GM19238 (cell line): ENCODE results near the gene CRKL.

Experiments
- DNase-seq: peaks from one replicate; pipeline ENCODE4 v3.0.0; 2011; ENCODE audit warnings: low spot score; ENCODE audit not compliant: insufficient read length

The CRKL gene

DNA sequence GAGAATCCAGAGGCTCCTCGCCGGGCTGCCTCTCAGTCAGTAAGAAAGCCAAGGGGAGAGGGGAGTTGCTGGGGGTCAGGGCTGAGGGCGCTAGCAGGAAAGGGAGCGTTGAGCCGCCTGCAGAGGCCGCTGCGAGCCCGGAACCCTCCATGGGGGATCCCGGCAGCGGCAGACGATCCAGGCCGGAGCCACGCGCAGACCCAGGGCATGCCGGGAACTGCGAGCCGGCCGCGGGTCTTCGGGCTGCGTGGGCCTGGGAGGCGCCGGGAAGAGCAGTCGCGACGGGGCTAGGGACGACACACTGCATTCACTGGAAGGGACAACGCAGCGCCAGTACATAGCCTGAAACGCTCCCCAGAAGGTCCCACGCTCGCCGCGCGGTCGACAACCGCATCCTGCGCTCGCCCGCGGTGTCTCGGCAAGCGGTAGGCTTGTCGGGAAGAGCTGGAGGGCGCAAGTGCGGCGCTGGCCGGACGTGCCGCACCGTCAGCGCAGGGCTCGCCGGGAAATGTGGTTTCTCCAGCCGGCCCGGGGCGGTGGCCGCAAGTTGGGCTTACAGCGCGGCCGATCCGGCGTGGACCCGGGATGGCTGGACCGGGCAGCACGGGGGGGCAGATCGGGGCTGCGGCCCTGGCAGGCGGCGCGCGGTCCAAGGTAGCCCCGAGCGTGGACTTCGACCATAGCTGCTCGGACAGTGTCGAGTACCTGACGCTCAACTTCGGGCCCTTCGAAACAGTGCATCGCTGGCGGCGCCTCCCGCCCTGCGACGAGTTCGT, 64.8 kb downstream of the CRKL start, which contains the start of gene LZTR1:
TSS of gene LZTR1 (plus strand) at position 511 of the 776 bp plus-strand sequence. CDS start at position 586, 75 bp downstream.
- DNase-seq = peak; percentile 89

DNA sequence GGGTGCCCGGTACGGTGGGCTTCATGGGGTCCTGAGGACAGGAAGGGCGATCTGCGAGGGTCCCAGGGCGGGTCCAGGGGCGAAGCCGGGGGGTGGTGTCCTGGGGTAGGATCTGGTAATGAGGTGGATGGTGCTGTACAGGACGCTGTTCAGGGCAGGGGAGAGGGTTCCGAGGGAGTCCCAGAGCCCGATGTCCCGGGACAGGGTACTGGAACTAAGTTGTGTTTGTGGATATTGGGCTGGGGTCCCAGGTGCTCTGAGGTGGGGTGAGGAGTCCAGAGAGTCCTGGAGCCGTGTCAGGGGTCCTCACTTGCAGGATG, 65.3 kb downstream of the CRKL start:
- no peak for DNase-seq

DNA sequence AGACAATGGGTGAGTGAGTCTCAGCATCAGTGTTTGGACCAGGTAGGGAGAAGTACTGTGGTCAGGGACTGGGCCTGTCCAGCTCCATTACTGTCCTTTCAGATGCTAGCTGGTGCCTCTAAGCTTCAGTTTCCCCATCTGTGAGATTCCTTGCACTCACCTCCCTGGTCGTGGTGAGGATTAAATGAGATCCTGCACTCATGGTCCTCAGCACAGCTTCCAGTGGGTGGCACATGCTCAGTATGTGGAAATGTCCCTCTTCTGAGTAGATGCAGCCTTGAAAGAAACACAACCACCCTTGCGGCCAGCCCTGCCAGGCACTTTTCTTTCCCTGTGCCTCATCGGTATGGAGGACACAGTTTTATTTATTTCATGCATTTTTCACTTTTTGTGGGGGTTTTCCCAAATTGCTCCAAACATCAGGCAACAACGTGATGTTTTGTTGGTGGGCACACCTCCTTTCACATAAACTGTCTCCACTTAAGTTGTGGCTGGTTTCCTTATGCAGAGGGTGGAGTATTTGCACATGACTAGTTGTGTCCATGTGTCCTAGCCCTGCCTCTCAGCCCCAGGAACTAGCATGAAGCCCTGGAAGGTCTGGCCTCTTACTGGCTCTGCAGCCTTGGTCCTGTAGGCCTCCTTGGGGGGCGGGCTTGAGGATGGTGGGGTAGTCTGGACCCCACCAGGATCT, 66.0 kb downstream of the CRKL start:
- no peak for DNase-seq

DNA sequence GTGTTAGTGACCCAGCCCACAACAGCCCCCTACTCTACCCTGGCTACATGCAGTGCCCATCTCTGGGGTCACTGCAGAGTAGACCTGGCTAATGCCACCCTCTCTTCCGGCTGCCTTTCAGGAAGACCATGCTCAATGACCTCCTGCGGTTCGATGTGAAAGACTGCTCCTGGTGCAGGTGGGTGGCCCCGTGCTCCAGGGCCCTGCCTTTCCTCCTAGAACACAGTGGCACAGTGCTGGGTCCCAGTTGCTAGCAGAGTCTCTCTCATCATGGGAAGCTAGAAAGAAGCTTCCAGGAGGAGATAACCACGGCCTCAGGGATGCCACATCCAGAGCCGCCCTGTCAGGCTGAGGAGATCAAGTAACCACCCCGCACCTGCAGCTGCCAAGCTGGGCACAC, 68.5 kb downstream of the CRKL start:
- DNase-seq = no peak

DNA sequence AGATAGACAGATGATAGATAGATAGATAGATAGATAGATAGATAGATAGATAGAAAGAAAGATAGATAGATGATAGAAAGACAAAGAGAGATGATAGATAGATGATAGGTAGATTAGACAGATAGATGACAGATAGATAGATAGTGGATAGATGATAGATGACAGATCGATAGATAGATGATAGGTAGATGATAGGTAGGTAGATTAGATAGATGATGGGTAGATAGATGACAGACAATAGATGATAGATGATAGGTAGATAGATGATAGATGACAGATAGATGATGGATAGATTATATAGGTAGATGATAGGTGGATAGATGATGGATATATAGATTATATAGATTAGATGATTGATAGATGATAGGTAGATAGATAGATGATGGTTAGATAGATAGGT, 69.2 kb downstream of the CRKL start:
- no peak for DNase-seq

DNA sequence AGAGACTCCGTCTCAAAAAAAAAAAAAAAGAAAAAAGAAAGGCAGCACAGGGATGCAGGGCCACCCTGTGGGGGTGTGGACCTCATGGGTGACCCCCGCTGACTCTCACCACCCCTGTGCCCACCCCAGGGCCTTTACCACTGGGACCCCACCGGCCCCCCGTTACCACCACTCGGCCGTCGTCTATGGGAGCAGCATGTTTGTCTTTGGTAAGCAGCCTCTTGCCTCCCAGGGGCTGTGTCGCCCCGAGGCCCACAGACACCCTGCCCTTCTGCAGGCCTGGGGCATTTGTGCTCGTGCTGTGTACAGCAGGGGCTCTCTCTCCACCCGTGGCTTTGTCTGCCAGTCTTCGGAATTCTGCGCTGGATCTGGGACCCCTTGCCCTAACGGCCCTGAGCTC, 70.2 kb downstream of the CRKL start:
- no peak for DNase-seq

DNA sequence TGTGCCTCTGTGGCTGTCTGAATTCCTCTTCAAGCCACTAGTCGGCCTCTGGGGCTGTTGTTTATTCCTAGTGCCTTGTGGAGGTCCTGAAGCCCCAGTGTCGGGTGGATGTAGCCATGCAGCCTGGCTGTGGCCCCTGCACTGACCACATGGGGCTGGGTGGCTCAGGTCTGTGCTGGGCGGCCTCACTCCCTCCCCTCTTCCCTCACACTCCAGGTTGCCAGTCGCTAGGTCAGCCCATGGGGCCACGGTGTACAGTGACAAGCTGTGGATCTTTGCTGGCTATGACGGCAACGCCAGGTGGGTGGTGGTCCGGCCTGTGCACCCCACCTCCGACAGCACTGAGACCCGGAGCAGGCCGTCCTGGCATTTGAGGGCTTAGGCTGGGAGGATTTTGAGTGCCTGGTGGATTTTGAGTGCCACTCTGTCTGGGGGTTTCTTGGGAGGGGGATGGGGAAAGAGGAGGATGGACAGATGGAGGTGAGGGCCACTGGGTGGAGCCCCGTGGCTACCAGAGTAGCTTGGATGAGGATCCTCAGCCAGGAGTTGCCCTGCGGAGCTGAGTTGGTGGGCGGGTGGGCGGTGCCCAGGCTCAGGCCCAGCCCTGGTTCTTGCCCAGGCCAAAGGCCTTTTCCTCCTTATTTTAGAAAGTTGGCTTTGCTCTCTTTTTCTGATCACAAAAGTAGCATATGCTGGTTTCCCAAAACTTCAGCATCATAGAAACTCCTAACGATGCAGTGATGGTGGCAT, 71.5 kb downstream of the CRKL start:
- no peak for DNase-seq

DNA sequence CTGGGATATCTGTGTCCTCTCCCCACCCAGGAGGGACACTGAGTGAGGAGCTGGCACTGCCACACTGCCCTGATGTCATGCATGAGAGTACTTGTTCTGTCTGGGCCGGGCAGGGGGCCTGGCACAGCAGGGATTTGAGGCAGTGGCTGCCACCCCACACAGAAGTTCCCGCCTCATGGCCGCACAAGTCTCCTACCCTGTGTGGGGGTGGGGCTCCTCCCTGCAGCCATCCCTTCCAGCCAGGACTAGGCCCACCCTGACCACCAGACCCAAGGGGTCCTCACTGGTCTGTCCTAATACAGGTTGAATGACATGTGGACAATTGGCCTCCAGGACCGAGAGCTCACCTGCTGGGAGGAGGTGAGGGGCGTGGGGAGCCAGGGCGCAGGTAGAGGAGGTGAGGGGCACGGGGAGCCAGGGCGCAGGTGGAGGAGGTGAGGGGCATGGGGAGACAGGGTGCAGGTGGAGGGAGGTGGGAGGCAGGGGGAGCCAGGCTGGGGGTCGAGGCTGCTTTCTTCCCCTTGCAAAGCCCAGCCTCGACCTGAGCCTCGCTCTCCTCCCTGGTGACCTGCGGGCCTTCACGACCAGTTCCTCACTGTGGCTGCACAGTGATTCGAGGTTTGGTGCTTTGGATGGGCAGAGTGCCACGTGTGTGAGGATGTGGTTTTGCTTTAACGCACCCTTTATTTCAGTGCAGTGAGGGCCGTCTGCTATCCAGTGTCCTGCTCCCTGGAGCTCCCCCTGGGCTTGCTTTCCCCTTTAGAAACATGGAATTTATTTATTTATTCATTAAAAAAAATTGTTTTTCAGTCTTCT, 72.3 kb downstream of the CRKL start:
- no peak for DNase-seq

DNA sequence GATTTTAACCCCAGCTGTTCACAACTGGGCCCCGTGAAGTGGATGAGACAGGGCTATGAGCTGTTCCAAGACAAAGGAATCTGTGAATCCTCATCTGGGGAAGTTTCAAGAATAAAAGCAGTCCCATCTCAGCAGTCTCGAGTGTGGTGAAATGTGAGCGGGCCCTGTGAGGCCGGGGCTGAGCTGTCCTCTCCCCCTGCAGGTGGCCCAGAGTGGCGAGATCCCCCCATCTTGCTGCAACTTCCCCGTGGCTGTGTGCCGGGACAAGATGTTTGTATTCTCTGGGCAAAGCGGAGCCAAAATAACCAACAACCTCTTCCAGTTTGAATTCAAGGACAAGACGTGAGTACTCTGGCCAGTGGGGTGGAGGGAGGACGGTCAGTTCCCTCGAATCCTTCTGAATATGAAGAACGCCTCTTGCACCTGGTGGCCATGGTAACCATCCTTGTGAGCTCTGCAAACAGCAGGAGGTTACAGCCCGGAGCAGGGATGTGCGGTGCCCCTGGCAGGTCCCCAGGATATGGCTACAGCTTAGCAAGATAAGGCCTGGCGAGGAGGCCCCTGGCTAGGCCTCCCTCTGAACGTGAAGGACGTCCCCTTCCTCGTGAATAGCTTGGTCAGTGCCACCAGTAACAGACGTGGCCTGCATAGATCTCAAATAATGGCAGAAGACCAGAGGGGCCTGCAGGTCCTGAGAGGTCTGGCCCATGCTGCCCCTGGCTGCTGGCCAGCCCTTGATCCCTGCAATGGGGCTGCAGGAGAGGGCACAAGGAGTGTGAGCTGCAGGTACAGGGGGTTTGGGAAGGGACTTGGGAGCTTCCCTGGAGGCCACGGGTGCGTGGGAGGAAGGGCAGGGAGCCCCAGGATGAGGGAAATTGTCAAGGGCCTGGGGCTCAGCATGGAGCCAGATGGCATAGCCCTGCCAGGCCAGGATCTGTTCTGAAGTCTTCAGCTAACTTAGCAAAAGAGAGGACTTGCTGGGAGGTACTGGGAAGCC, 73.3 kb downstream of the CRKL start:
- no peak for DNase-seq

DNA sequence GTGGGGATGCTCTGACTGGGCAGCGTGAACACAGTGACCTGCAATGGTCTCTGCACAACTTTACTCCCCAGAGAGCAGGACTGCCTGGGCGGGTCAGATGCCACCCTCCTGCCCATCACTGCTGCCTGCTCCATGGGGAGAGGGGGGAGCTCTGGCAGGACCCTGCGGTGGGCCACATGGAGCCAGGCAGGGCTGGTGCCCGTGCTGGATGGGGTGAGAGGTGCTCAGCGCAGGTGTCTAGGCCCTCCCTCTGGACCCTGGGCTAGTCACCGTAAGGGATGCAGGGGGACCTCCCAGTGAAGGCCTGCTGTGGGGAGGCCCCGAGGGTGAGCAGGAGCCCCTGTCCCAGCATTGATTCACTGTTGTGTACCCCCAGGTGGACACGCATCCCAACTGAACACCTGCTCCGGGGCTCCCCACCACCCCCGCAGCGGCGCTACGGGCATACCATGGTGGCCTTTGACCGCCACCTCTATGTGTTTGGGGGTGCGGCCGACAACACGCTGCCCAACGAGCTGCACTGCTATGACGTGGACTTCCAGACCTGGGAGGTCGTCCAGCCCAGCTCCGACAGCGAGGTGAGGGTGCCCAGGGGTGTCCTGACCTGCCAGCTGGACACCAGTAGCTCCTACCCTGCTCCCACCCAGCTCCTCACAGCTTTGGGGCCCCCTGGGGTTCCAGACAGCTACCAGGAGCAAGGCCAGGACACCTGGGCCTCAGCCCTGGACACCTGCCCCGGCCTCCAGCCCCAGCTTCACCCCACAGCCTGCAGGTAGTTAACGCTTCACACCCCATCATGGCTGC, 74.2 kb downstream of the CRKL start:
- no peak for DNase-seq

DNA sequence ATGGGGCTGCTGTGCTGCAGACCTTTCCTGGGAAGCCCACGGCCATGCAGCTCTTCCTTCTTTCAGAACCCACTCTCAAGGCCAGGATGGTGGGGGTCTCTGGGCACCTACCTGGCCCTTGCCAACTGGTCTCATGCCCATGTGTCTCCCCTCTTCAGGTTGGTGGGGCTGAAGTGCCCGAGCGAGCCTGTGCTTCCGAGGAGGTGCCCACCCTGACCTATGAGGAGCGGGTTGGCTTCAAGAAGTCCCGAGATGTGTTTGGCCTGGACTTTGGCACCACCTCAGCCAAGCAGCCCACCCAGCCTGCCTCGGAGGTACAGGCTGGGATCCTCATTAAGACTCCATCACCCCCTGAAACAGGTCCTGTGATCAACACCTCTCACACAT, 74.8 kb downstream of the CRKL start:
- no peak for DNase-seq

DNA sequence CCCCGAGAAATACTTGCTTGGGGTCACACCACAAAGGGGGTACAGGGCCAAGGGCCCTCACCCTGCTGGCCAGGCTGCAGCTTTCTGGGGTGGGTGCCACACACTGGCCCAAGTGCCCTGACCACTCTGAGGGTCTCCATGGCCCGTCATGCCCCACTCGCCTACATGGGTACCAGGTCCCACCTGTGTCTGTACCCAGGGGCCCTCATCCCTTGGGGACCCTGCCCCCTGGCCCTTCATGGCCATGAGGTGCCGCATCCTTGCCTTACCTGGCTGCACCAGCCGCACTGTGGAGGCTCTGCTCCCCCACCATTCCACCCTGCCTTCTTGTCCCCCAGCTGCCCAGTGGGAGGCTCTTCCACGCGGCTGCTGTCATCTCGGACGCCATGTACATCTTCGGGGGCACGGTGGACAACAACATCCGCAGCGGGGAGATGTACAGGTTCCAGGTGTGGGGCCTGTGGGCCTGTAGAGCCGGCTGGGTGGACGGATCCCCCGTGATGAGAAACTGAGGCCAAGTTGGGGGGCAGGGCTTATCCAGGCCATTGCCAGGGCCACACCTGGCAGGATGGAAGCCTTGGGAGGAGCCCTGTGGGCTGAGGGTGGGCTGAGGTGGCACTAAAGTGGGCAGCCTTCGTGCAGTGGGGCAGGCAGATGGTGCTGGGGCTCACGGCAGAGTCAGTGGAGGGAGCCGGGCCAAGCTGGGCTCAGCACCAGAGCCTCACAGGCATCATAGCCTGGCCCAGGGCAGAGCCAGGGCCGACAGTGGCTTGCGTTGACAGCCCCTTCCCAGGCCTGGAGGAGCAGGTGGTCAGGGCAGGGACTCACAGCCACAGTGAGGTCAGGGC, 75.5 kb downstream of the CRKL start:
- no peak for DNase-seq

DNA sequence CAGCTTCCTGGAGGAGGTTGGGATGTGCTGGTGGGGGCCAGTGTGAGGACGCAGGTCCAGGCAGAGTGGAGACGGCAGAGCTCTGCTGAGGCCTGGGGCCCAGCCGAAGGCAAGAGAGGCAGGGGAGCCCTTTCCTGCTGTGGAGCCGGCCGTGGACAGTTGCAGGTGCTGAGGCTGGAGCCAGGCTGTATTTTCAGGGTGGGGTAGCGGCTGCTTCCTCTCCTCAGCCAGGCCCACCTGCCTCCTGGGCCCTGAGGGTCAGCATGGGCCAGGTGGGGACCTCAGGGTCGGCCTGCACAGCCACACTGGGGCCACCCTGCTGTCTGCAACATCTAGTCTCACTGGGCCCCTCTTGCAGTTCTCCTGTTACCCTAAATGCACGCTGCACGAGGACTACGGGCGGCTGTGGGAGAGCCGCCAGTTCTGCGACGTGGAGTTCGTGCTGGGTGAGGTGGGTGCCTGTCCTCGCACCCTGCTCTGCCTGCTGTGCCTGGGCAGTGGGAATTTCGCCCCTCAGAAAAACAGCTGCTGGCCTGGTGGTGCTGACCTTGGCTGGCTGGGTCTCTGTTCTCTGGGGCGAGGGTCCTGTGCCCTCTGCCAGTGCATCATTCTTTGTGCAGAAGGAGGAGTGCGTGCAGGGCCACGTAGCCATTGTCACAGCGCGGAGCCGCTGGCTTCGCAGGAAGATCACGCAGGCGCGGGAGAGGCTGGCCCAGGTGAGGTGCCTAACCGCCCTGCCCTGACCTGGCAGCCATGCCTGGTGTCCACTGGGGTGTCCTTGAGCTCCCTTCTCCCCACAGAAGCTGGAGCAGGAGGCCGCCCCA, 76.3 kb downstream of the CRKL start:
- DNase-seq = no peak

DNA sequence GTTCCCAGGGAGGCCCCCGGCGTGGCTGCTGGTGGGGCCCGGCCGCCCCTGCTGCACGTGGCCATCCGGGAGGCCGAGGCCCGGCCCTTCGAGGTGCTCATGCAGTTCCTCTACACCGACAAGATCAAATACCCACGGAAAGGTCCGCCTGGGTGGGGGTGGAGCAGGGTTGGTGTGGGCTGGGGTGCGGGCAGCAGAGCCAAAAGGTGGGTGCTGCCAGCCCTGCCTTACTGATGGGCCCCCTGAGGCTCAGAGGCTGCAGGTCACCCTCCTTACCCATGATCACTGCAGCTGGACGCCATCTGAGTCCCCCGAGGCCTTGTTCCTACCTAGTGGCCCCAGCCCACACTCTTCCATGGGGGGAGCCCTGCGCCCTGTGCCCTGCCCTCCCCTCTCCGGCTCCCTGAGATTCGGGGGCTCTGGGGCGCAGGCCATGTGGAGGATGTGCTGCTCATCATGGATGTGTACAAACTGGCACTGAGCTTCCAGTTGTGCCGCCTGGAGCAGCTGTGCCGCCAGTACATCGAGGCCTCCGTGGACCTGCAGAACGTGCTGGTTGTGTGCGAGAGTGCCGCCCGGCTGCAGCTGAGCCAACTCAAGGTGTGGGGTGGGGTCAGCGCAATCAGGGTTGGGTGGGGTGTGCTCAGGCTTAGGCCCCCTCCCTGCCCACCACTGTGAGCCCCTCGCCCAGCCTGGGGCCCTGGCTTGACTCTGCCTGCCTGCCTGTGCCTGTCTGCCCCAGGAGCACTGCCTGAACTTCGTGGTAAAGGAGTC, 77.1 kb downstream of the CRKL start:
- DNase-seq = no peak

DNA sequence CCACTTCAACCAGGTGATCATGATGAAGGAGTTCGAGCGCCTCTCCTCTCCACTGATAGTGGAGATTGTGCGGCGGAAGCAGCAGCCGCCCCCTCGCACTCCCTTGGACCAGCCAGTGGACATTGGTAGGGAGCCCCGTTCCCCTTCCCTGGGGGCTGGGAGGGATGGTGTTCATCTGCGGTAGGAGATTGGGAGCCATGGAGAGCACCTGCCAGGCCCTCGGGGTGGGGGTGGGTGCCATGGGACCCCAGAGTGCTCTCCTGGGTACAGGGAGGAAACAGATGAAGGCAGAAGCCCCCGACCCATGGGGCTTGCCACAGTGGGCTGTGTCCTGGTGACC, 77.7 kb downstream of the CRKL start:
- no peak for DNase-seq

DNA sequence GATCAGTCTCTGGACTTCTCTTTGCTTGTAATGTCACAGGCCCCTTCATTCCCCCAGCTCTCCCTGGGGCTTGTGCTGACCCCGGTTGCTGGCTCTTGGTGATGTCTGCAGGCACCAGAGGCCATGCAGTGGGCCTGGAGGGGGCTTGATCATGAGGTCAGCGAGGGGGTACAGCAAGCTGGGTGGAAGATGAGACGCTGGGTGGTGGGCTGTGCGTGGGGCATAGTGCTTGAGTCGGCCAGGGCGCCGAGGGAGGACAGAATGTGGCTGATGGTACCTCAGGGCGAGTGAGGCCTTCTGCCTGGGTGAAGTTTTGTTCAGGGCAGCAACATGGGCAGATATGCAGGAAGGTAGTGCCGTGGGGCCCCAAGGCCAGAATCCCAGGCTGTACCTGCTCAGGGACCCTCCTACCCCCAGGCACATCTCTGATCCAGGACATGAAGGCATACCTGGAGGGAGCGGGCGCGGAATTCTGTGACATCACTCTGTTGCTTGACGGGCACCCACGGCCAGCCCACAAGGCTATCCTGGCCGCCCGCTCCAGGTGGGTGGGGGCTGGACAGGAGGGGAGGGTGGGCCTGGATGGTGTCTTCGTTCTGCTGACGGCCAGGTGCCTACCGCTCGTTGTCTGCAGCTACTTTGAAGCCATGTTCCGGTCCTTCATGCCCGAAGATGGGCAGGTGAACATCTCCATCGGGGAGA, 78.3 kb downstream of the CRKL start:
- DNase-seq = no peak

DNA sequence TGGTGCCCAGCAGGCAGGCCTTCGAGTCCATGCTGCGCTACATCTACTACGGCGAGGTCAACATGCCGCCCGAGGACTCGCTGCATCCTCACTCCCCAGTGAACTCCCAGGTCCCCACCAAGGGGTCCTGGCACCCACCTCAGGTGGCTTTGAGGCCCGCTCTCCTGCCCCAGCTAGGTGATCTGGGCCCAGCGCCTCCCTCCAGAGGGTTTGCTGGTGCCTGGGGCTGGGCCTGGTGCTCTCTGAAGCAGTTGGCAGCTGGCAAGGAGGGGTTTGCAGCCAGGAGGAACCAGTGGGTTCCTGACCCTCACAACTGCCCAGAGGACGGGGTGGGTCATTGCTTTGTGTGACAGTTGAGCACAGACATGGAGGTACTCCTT, 78.8 kb downstream of the CRKL start:
- DNase-seq = no peak
